Liver (tissue), 9 donors: ENCODE results near the gene IFT122. TPM values are rescaled to one million over a fixed set of nuclear protein-coding genes. Genes with fewer than 3 reads are reported as not detected.

Source experiments
- DNase-seq: peaks from one replicate; pipeline ENCODE4 v3.0.0-alpha.2; 2017; ENCODE audit warnings: low spot score
- H3K27ac ChIP-seq, 2 donors: one replicate each; pipeline ENCODE4 v1.7.0; 2013; ENCODE audit warnings: inconsistent platforms in 2 of 2, low read length in 2 of 2, control low read depth in 1 of 2, low read depth in 1 of 2, mild to moderate bottlenecking in 1 of 2
- H3K27me3 ChIP-seq, 4 donors: one replicate each; pipeline versions ENCODE4 v1.6.1 to v1.7.0; 2013; ENCODE audit warnings: low read length in 3 of 4, inconsistent platforms in 1 of 4, mild to moderate bottlenecking in 1 of 4, moderate library complexity in 1 of 4; ENCODE audit not compliant: control insufficient read depth in 4 of 4, insufficient read depth in 4 of 4
- H3K36me3 ChIP-seq, 4 donors: one replicate each; pipeline versions ENCODE4 v1.6.1 to v1.7.0; 2013; ENCODE audit warnings: low read length in 3 of 4, mild to moderate bottlenecking in 3 of 4, low read depth in 1 of 4, moderate library complexity in 1 of 4; ENCODE audit not compliant: control insufficient read depth in 4 of 4, insufficient read depth in 3 of 4
- H3K4me1 ChIP-seq, 4 donors: one replicate each; pipeline versions ENCODE4 v1.6.1 to v1.7.0; 2013; ENCODE audit warnings: low read length in 3 of 4, mild to moderate bottlenecking in 3 of 4, moderate library complexity in 1 of 4; ENCODE audit not compliant: control insufficient read depth in 4 of 4, insufficient read depth in 4 of 4
- H3K4me3 ChIP-seq, 3 donors: one replicate each; pipeline versions ENCODE4 v1.6.1 to v1.7.0; 2013; ENCODE audit warnings: low read length in 3 of 3, control low read depth in 1 of 3, low read depth in 1 of 3, mild to moderate bottlenecking in 1 of 3
- H3K9ac ChIP-seq, 2 donors: one replicate each; pipeline ENCODE4 v1.7.0; 2013; ENCODE audit warnings: low read length in 2 of 2, mild to moderate bottlenecking in 2 of 2, moderate library complexity in 2 of 2, control low read depth in 1 of 2, low read depth in 1 of 2
- H3K9me3 ChIP-seq, 4 donors: one replicate each; pipeline versions ENCODE4 v1.6.1 to v1.7.0; 2013; ENCODE audit warnings: low read length in 3 of 4; ENCODE audit not compliant: control insufficient read depth in 4 of 4
- EGR1 ChIP-seq, 2 donors: IDR thresholded peaks; 2 replicates each; pipeline ENCODE4 v1.6.1; 2016 to 2018; ENCODE audit warnings: antibody characterized with exemption in 2 of 2, low read depth in 2 of 2
- FOXA1 ChIP-seq: IDR thresholded peaks from 2 replicates; pipeline ENCODE4 v1.6.1; 2016; ENCODE audit warnings: antibody characterized with exemption
- FOXA2 ChIP-seq: IDR thresholded peaks from 2 replicates; pipeline ENCODE4 v1.6.1; 2016; ENCODE audit warnings: antibody characterized with exemption
- GABPA ChIP-seq, 2 donors: IDR thresholded peaks in 1 of 2; conservative IDR thresholded peaks in 1 of 2; 2 replicates each; pipeline ENCODE4 v1.6.1; 2016; ENCODE audit warnings: antibody characterized with exemption in 2 of 2, mild to moderate bottlenecking in 1 of 2, moderate library complexity in 1 of 2
- HNF4A ChIP-seq, 2 donors: conservative IDR thresholded peaks; 2 replicates each; pipeline ENCODE4 v1.6.1; 2016; ENCODE audit warnings: antibody characterized with exemption in 2 of 2, mild to moderate bottlenecking in 2 of 2
- HNF4G ChIP-seq: IDR thresholded peaks from 2 replicates; pipeline ENCODE4 v1.6.1; 2016; ENCODE audit warnings: antibody characterized with exemption
- JUND ChIP-seq, 2 donors: IDR thresholded peaks; 2 replicates each; pipeline ENCODE4 v1.6.1; 2016; ENCODE audit warnings: antibody characterized with exemption in 2 of 2
- MAX ChIP-seq: IDR thresholded peaks from 2 replicates; pipeline ENCODE4 v1.6.1; 2016; ENCODE audit warnings: antibody characterized with exemption
- NR2F2 ChIP-seq: IDR thresholded peaks from 2 replicates; pipeline ENCODE4 v1.6.1; 2016; ENCODE audit warnings: antibody characterized with exemption
- RAD21 ChIP-seq, 2 donors: IDR thresholded peaks; 2 replicates each; pipeline ENCODE4 v1.6.1; 2016; ENCODE audit warnings: antibody characterized with exemption in 2 of 2, mild to moderate bottlenecking in 2 of 2
- RXRA ChIP-seq, 2 donors: IDR thresholded peaks; 2 replicates each; pipeline ENCODE4 v1.6.1; 2017 to 2018; ENCODE audit warnings: antibody characterized with exemption in 2 of 2, mild to moderate bottlenecking in 1 of 2
- SP1 ChIP-seq: IDR thresholded peaks from 2 replicates; pipeline ENCODE4 v1.6.1; 2018; ENCODE audit warnings: antibody characterized with exemption, mild to moderate bottlenecking
- TAF1 ChIP-seq: conservative IDR thresholded peaks from 2 replicates; pipeline ENCODE4 v1.6.1; 2016; ENCODE audit warnings: antibody characterized with exemption, mild to moderate bottlenecking
- YY1 ChIP-seq: IDR thresholded peaks from 2 replicates; pipeline ENCODE4 v1.6.1; 2016; ENCODE audit warnings: antibody characterized with exemption, mild to moderate bottlenecking
- ZBTB33 ChIP-seq: IDR thresholded peaks from 2 replicates; pipeline ENCODE4 v1.6.1; 2016; ENCODE audit warnings: antibody characterized with exemption
- WGBS: extraction: QIAGEN DNeasy Blood & Tissue Kit; methylation state at CpG from one replicate; pipeline ENCODE4 v1.1.7; 2013; 5-methylcytosine and 5-hydroxymethylcytosine counted together
- polyA plus RNA-seq, 2 donors: library from polyadenylated mRNA; stranded (reverse) in 1 of 2; unstranded in 1 of 2; fragments of 200-250 nt in 1 of 2; fragments of >200 nt in 1 of 2; fragmentation: Nextera tagmentation in 1 of 2; extraction: Ambion mirVana in 1 of 2; gene quantifications; one replicate each; pipeline versions ENCODE4 v1.2.1 to v1.2.3, GENCODE V29; 2013 to 2015
- total RNA-seq, 2 donors: library from RNA; depleted of rRNA; stranded (reverse); fragments of >200 nt; gene quantifications; one replicate each; pipeline ENCODE4 v1.2.3, GENCODE V29; 2014
- TF ChIP-seq, protein P1 (sequence below): IDR thresholded peaks from 2 replicates; pipeline ENCODE4 v1.6.1; 2016; ENCODE audit warnings: antibody characterized with exemption, mild to moderate bottlenecking
- TF ChIP-seq, protein P2 (sequence below): fragments of 150-350 bp; IDR thresholded peaks from 2 replicates; pipeline ENCODE4 v1.5.1; 2017; ENCODE audit warnings: improper control_type of control experiment, low read depth, low read length; ENCODE audit not compliant: missing input control
- TF ChIP-seq, protein P3 (sequence below): IDR thresholded peaks from 2 replicates; pipeline ENCODE4 v1.6.1; 2016; ENCODE audit warnings: antibody characterized with exemption
- donor health status: healthy.
- donor health status: healthy.
- donor health status: healthy.
- donor health status: healthy.
- donor health status: healthy.

Gene IFT122
- total and polyA plus RNA-seq, 4 donors, result 3.3 to 25.8 (median 10.6) TPM

DNA sequence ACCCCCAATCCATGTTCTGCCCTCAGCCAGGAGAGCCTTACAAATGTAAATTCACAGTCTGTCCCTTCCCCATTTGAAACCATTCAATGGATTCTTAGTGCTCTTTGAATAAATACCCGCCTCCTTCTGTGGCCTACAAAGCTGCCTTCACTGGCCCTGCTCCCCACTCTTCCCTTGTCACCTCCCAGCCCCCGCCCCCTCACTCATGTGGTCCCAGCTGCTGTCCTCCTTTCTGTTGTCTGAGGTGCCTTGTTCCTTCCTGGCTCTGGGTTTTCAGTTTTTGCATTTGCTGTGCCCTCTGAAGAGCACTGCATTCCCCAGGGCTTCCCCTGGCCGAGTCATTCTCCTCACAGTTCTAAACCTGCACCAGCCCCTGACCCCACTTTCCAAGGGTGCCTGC is 14.8 kb upstream of the IFT122 start:
- Histone ChIP-seq H3K9me3 (no peaks in the 10 kb centered on the region), H3K27me3 (no peaks in the 10 kb centered on the region), H3K36me3 (no peaks in the 10 kb centered on the region), H3K4me3 (no peak overlapping the region), H3K27ac (no peak overlapping the region), H3K9ac (no peak overlapping the region), H3K4me1 (peaks cover 3 to 15% (median 12%) of the 10 kb centered on the region in 4 donors)
- no peak for DNase-seq
- TF ChIP-seq TAF1 (no peak), HNF4G (no peak), MAX (no peak), RAD21 (IDR thresholded peaks at IDR 0.05) (no peak), RXRA (IDR thresholded peaks at IDR 0.05) (no peak), FOXA1 (no peak), GABPA (IDR thresholded peaks at IDR 0.05 in 1 of 2, conservative IDR thresholded peaks at IDR 0.05 in 1 of 2) (no peak), JUND (IDR thresholded peaks at IDR 0.05) (no peak), NR2F2 (no peak), EGR1 (IDR thresholded peaks at IDR 0.05; ENCODE audit: low read depth in 2 of 2) (no peak), ZBTB33 (no peak), FOXA2 (no peak), YY1 (no peak), SP1 (no peak), HNF4A (conservative IDR thresholded peaks at IDR 0.05) (no peak)
- TF ChIP-seq, protein P1, sequence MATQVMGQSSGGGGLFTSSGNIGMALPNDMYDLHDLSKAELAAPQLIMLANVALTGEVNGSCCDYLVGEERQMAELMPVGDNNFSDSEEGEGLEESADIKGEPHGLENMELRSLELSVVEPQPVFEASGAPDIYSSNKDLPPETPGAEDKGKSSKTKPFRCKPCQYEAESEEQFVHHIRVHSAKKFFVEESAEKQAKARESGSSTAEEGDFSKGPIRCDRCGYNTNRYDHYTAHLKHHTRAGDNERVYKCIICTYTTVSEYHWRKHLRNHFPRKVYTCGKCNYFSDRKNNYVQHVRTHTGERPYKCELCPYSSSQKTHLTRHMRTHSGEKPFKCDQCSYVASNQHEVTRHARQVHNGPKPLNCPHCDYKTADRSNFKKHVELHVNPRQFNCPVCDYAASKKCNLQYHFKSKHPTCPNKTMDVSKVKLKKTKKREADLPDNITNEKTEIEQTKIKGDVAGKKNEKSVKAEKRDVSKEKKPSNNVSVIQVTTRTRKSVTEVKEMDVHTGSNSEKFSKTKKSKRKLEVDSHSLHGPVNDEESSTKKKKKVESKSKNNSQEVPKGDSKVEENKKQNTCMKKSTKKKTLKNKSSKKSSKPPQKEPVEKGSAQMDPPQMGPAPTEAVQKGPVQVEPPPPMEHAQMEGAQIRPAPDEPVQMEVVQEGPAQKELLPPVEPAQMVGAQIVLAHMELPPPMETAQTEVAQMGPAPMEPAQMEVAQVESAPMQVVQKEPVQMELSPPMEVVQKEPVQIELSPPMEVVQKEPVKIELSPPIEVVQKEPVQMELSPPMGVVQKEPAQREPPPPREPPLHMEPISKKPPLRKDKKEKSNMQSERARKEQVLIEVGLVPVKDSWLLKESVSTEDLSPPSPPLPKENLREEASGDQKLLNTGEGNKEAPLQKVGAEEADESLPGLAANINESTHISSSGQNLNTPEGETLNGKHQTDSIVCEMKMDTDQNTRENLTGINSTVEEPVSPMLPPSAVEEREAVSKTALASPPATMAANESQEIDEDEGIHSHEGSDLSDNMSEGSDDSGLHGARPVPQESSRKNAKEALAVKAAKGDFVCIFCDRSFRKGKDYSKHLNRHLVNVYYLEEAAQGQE, result no peak
- TF ChIP-seq, protein P2, sequence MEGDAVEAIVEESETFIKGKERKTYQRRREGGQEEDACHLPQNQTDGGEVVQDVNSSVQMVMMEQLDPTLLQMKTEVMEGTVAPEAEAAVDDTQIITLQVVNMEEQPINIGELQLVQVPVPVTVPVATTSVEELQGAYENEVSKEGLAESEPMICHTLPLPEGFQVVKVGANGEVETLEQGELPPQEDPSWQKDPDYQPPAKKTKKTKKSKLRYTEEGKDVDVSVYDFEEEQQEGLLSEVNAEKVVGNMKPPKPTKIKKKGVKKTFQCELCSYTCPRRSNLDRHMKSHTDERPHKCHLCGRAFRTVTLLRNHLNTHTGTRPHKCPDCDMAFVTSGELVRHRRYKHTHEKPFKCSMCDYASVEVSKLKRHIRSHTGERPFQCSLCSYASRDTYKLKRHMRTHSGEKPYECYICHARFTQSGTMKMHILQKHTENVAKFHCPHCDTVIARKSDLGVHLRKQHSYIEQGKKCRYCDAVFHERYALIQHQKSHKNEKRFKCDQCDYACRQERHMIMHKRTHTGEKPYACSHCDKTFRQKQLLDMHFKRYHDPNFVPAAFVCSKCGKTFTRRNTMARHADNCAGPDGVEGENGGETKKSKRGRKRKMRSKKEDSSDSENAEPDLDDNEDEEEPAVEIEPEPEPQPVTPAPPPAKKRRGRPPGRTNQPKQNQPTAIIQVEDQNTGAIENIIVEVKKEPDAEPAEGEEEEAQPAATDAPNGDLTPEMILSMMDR, result no peak
- TF ChIP-seq, protein P3, sequence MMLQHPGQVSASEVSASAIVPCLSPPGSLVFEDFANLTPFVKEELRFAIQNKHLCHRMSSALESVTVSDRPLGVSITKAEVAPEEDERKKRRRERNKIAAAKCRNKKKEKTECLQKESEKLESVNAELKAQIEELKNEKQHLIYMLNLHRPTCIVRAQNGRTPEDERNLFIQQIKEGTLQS, result no peak
- 85% methylated on average over 3 of the region's 3 CpGs for WGBS

DNA sequence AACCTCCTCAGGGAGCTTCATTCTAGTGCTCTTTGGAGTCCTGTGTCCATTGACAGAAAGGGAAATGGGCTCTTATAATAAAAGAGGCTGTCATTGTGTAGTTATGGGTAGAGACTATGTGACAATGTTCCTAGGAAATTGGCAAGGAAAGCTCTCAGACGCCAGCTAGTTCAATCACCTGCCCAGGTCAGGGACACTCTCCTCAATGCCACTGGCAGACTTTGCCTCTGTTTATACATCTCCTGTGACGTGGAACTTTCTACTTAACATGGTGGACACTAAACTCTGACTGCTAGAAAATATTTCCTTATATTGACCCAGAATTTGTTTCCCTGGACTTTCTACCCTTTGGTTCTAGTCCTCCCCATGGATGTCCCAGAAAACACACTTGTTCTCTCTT is 14.4 kb upstream of the IFT122 start:
- no peak for DNase-seq
- Histone ChIP-seq H3K9me3 (no peaks in the 10 kb centered on the region), H3K27ac (no peak overlapping the region), H3K4me3 (no peak overlapping the region), H3K27me3 (no peaks in the 10 kb centered on the region), H3K36me3 (peaks cover 0 to 2% (median 0%) of the 10 kb centered on the region in 4 donors), H3K4me1 (peaks cover 3 to 15% (median 12%) of the 10 kb centered on the region in 4 donors), H3K9ac (no peak overlapping the region)
- WGBS, result 32% methylated on average over 2 of the region's 2 CpGs
- TF ChIP-seq RAD21 (IDR thresholded peaks at IDR 0.05) (no peak), SP1 (peak; percentile 46), RXRA (IDR thresholded peaks at IDR 0.05) (peak; percentile 72 to 82), HNF4A (conservative IDR thresholded peaks at IDR 0.05) (peak; percentile 67 to 68), JUND (IDR thresholded peaks at IDR 0.05) (no peak), ZBTB33 (no peak), HNF4G (no peak), FOXA2 (peak; percentile 5), YY1 (peak; percentile 43), TAF1 (no peak), NR2F2 (no peak), EGR1 (IDR thresholded peaks at IDR 0.05; ENCODE audit: low read depth in 2 of 2) (no peak)
- TF ChIP-seq, protein P3, result no peak
- TF ChIP-seq, protein P1, result no peak
